GM12891 (cell line): ENCODE data around the gene MMP24.

ENCODE experiments used
- PAX5 ChIP-seq: IDR thresholded peaks from 2 replicates; pipeline ENCODE4 v1.6.1; 2011; ENCODE audit warnings: low read length, moderate library complexity, mild to moderate bottlenecking; ENCODE audit not compliant: insufficient read depth, severe bottlenecking
- POLR2A ChIP-seq: IDR thresholded peaks from 2 replicates; pipeline ENCODE4 v1.6.1; 2011; ENCODE audit warnings: low read depth, low read length, control low read depth
- POLR2AphosphoS5 ChIP-seq: IDR thresholded peaks from 2 replicates; pipeline ENCODE4 v1.6.1; 2011; ENCODE audit warnings: low read depth, low read length, control low read depth
- SPI1 ChIP-seq: IDR thresholded peaks from 2 replicates; pipeline ENCODE4 v1.6.1; 2011; ENCODE audit warnings: low read depth, low read length, control low read depth
- TAF1 ChIP-seq: IDR thresholded peaks from 2 replicates; pipeline ENCODE4 v1.6.1; 2011; ENCODE audit warnings: low read depth, low read length, control low read depth

DNA sequence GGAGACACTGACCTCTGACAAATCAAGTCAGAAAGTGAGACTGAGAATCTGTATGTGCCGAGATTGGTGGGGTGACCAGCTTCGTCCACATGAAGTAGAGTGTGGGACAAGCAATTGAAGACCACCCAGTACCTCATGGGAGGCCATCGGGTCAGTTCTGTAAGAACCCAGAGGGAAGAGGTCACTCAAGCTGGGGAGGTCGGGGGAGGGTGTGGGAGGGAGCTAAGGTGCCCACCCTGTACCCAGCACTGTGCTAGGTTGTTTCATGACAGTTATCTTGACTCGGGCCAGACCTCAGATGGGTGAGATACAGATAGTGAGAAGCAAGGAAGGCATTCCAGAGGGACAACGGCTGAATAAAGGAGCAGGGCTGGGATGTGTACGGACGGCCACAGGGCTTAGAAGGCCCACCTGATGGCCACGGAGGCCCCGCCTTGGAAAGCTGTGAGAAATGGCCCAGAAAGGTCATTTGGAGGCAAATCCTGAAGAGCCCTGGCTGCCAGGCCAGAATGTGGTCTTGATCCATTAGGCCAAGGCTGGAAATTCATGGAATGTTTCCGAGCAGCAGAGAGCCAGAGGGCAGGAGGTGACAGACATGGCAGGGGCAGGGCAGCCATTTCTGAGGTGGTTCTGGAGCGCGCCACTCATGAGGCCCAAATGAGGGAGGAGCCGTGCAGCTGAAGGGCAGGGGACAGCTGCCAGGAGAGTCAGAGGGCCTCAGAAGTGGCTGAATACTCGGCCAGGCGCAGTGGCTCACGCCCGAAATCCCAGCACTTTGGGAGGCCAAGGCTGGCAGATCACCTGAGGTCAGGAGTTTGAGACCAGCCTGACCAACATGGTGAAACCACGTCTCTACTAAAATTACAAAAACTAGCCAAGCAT lies 43.8 kb downstream of the MMP24 start:
- TF ChIP-seq TAF1 (no peak), POLR2AphosphoS5 (no peak), POLR2A (no peak), SPI1 (no peak), PAX5 (no peak)
